Loucy (cell line): ENCODE results near the gene MAPK8.

ENCODE experiments used
- H2AFZ ChIP-seq: fragments of 200-600 bp; sonication (generic); 2 replicates; pipeline ENCODE4 v1.6.0; 2016; ENCODE audit warnings: antibody characterized with exemption, mild to moderate bottlenecking, low read length, moderate library complexity
- H3F3A ChIP-seq: fragments of 200-600 bp; 2 replicates; pipeline ENCODE4 v1.6.0; 2016; ENCODE audit warnings: antibody characterized with exemption, low read depth, mild to moderate bottlenecking
- H3K27me3 ChIP-seq: fragments of 200-600 bp; sonication (generic); 2 replicates; pipeline ENCODE4 v1.6.1; 2014; ENCODE audit warnings: low read length, mild to moderate bottlenecking; ENCODE audit not compliant: insufficient read depth, poor library complexity, severe bottlenecking
- H3K36me3 ChIP-seq: fragments of 200-600 bp; sonication (generic); 2 replicates; pipeline ENCODE4 v1.6.1; 2016; ENCODE audit warnings: low read length; ENCODE audit not compliant: insufficient read depth
- H3K4me1 ChIP-seq: fragments of 200-600 bp; sonication (generic); 2 replicates; pipeline ENCODE4 v1.5.1; 2014; ENCODE audit warnings: low read length, mild to moderate bottlenecking; ENCODE audit not compliant: insufficient read depth, poor library complexity, severe bottlenecking
- H3K4me2 ChIP-seq: fragments of 200-600 bp; sonication (generic); 2 replicates; pipeline ENCODE4 v1.6.0; 2014; ENCODE audit warnings: antibody characterized with exemption, low read length, low read depth, mild to moderate bottlenecking; ENCODE audit not compliant: poor library complexity, severe bottlenecking
- H3K4me3 ChIP-seq: fragments of 200-600 bp; sonication (generic); 2 replicates; pipeline ENCODE4 v1.5.1; 2014; ENCODE audit warnings: low read length, mild to moderate bottlenecking, mixed read lengths; ENCODE audit not compliant: poor library complexity, severe bottlenecking
- H3K79me2 ChIP-seq: fragments of 200-600 bp; sonication (generic); 2 replicates; pipeline ENCODE4 v1.6.1; 2014; ENCODE audit warnings: low read length; ENCODE audit not compliant: insufficient read depth
- H3K9ac ChIP-seq: fragments of 200-600 bp; sonication (generic); 2 replicates; pipeline ENCODE4 v1.6.0; 2014; ENCODE audit warnings: mild to moderate bottlenecking, low read depth, low read length, moderate library complexity; ENCODE audit not compliant: poor library complexity, severe bottlenecking
- H3K9me2 ChIP-seq: fragments of 200-600 bp; sonication (generic); replicated peaks from 2 replicates; pipeline ENCODE4 v1.6.1; 2016; ENCODE audit warnings: low read depth, low read length, mixed read lengths
- H3K9me3 ChIP-seq: fragments of 200-600 bp; sonication (generic); 2 replicates; pipeline ENCODE4 v1.6.1; 2014; ENCODE audit warnings: mild to moderate bottlenecking, antibody characterized with exemption, low read length, low read depth; ENCODE audit not compliant: insufficient read depth
- H4K20me1 ChIP-seq: fragments of 200-600 bp; sonication (generic); 2 replicates; pipeline ENCODE4 v1.6.0; 2014; ENCODE audit warnings: antibody characterized with exemption, low read length, mild to moderate bottlenecking; ENCODE audit not compliant: insufficient read depth, poor library complexity, severe bottlenecking
- EZH2phosphoT487 ChIP-seq: fragments of 200-600 bp; IDR thresholded peaks from 2 replicates; pipeline ENCODE4 v1.6.1; 2018; ENCODE audit warnings: antibody characterized with exemption, mild to moderate bottlenecking, moderate library complexity, borderline replicate concordance
- TF ChIP-seq, protein P1 (sequence below): fragments of 200-600 bp; sonication (generic); conservative IDR thresholded peaks from 2 replicates; pipeline ENCODE4 v1.5.1; 2014; ENCODE audit warnings: mild to moderate bottlenecking, antibody characterized with exemption, low read length

The MAPK8 gene

DNA sequence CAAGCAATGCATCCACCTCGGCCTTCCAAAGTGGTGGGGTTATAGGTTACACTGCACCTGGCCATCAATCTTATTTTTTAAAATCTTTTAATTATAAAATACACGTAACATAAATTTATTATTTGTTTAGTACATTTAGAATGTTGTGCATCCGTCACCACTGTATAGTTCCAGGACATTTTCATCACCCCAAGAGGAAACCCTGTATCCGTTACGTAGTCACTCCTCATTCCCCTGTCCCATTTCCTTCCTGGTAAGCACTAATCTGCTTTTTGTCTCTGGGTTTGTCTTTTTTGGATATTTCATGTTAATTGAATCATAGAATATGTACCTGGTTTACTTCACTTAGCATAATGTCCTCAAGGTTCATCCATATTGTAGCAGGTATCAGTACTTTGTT is 51.2 kb downstream of the MAPK8 start:
- Histone ChIP-seq H4K20me1 (peaks cover 14% of the 10 kb centered on the region), H3K9me2 (no peaks in the 10 kb centered on the region), H3K9ac (no peak overlapping the region), H2AFZ (no peak overlapping the region), H3K4me3 (no peak overlapping the region), H3K79me2 (peaks cover 58% of the 10 kb centered on the region), H3K9me3 (peaks cover 3% of the 10 kb centered on the region; the same call in 1 of the 2 replicates), H3K36me3 (no peaks in the 10 kb centered on the region), H3K4me1 (no peaks in the 10 kb centered on the region), H3K27me3 (no peaks in the 10 kb centered on the region), H3F3A (no peaks in the 10 kb centered on the region), H3K4me2 (no peak overlapping the region)
- no peak for TF ChIP-seq EZH2phosphoT487
- TF ChIP-seq, protein P1, sequence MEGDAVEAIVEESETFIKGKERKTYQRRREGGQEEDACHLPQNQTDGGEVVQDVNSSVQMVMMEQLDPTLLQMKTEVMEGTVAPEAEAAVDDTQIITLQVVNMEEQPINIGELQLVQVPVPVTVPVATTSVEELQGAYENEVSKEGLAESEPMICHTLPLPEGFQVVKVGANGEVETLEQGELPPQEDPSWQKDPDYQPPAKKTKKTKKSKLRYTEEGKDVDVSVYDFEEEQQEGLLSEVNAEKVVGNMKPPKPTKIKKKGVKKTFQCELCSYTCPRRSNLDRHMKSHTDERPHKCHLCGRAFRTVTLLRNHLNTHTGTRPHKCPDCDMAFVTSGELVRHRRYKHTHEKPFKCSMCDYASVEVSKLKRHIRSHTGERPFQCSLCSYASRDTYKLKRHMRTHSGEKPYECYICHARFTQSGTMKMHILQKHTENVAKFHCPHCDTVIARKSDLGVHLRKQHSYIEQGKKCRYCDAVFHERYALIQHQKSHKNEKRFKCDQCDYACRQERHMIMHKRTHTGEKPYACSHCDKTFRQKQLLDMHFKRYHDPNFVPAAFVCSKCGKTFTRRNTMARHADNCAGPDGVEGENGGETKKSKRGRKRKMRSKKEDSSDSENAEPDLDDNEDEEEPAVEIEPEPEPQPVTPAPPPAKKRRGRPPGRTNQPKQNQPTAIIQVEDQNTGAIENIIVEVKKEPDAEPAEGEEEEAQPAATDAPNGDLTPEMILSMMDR: no peak

DNA sequence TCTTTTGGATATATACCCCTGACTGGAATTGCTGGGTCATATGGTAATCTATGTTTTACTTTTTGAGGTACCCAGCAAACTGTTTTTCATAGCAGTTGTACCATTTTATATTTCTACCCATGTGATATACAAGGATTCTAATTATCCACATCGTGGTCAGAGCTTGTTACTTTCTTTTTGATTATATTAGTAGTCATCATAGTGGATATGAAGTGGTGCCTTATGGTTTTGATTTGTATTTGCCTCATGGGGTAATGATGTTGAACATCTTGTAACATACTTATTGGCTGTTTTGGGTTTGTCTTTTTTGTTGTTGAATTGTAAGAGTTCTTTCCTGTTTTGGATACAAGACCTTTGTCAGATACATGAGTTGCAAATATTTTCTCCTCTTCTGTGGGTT is 51.7 kb downstream of the MAPK8 start:
- Histone ChIP-seq H3F3A (no peaks in the 10 kb centered on the region), H3K4me3 (no peak overlapping the region), H3K9ac (no peak overlapping the region), H3K27me3 (no peaks in the 10 kb centered on the region), H4K20me1 (peaks cover 16% of the 10 kb centered on the region), H3K4me1 (no peaks in the 10 kb centered on the region), H2AFZ (no peak overlapping the region), H3K79me2 (peaks cover 54% of the 10 kb centered on the region), H3K36me3 (no peaks in the 10 kb centered on the region), H3K4me2 (no peak overlapping the region), H3K9me2 (no peaks in the 10 kb centered on the region), H3K9me3 (peaks cover 3% of the 10 kb centered on the region; the same call in 1 of the 2 replicates)
- TF ChIP-seq, protein P1: no peak
- no peak for TF ChIP-seq EZH2phosphoT487

DNA sequence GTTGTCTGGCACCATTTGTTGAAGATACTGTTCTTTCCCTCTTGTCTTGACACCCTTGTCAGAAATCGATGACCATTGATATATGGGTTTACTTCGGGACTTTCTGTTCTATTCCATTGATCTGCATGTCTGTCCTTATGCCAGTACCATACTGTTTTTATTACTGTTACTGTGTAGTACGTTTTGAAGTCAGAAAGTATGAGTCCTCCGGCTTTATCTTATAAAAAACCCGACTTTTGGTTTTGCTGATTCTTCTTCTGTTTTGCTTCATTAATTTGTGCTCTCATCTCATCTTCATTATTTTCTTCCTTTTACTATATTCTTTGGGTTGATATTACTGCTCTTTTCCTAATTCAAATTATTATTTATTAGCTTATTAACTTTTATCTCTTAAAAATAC is 52.4 kb downstream of the MAPK8 start:
- TF ChIP-seq, protein P1: no peak
- TF ChIP-seq EZH2phosphoT487: no peak
- Histone ChIP-seq H3K9me2 (no peaks in the 10 kb centered on the region), H3K4me3 (no peak overlapping the region), H3K79me2 (peaks cover 57% of the 10 kb centered on the region), H4K20me1 (peaks cover 19% of the 10 kb centered on the region), H3K4me2 (no peak overlapping the region), H3K9me3 (peaks cover 3% of the 10 kb centered on the region; the same call in 1 of the 2 replicates), H3F3A (no peaks in the 10 kb centered on the region), H3K4me1 (peaks cover 3% of the 10 kb centered on the region), H3K9ac (no peak overlapping the region), H3K36me3 (no peaks in the 10 kb centered on the region), H2AFZ (no peak overlapping the region), H3K27me3 (no peaks in the 10 kb centered on the region)
